WTC11 (cell line): ENCODE results near the gene SLC41A3. TPM values are rescaled to one million over a fixed set of nuclear protein-coding genes. Genes with fewer than 3 reads are reported as not detected.

Experiments
- ATAC-seq: fragments of 200-7000 bp; cut with Tn5 transposase; 2 replicates; pipeline ENCODE4 v1.10.0; 2021; ENCODE audit warnings: mild to moderate bottlenecking, moderate library complexity
- CTCF ChIA-PET: fragments of 300-600 bp; sonication (Branson Sonifier 250); formaldehyde crosslinking; loops from one replicate; lab custom pipeline; 2021; ENCODE audit warnings: antibody characterized with exemption; lab: Charles Lee
- POLR2A ChIA-PET: fragments of 350-600 bp; sonication (Branson Sonifier 250); formaldehyde crosslinking; loops from one replicate; lab custom pipeline; 2021; ENCODE audit warnings: antibody characterized with exemption; lab: Charles Lee
- DNase-seq: peaks from one replicate; pipeline ENCODE4 v3.0.0; 2021; ENCODE audit warnings: low spot score
- H3K27ac Mint-ChIP-seq: 2 replicates; pipeline ENCODE4 v1.8.0; 2021; ENCODE audit warnings: mixed read lengths
- H3K27me3 Mint-ChIP-seq: 2 replicates; pipeline ENCODE4 v1.8.0; 2021; ENCODE audit warnings: low read depth, mild to moderate bottlenecking, moderate library complexity, mixed read lengths
- H3K36me3 Mint-ChIP-seq: 2 replicates; pipeline ENCODE4 v1.8.0; 2021; ENCODE audit warnings: mixed read lengths
- H3K4me1 Mint-ChIP-seq: 2 replicates; pipeline ENCODE4 v1.8.0; 2022; ENCODE audit warnings: mixed read lengths
- H3K4me3 Mint-ChIP-seq: 2 replicates; pipeline ENCODE4 v1.8.0; 2021; ENCODE audit warnings: mild to moderate bottlenecking, moderate library complexity, mixed read lengths
- H3K9me3 Mint-ChIP-seq: 2 replicates; pipeline ENCODE4 v1.8.0; 2021; ENCODE audit warnings: mixed read lengths
- AFF4 ChIP-seq: sonication (generic); formaldehyde crosslinking; IDR thresholded peaks from 2 replicates; pipeline ENCODE4 v1.8.1; 2023; ENCODE audit warnings: mild to moderate bottlenecking, missing genetic modification reagents, borderline replicate concordance
- AR ChIP-seq: fragments of 250-450 bp; sonication (Bioruptor Pico); IDR thresholded peaks from 2 replicates; pipeline ENCODE4 v1.9.0; 2021; ENCODE audit warnings: mild to moderate bottlenecking
- CBFB ChIP-seq: sonication (generic); formaldehyde crosslinking; IDR thresholded peaks from 2 replicates; pipeline ENCODE4 v1.8.1; 2022; ENCODE audit warnings: mild to moderate bottlenecking, low read depth, missing genetic modification reagents
- CDX4 ChIP-seq: fragments of 250-450 bp; sonication (Bioruptor Pico); IDR thresholded peaks from 2 replicates; pipeline ENCODE4 v1.9.0; 2021; ENCODE audit warnings: moderate library complexity, mild to moderate bottlenecking, inconsistent platforms, borderline replicate concordance
- CREB1 ChIP-seq: sonication (generic); formaldehyde crosslinking; IDR thresholded peaks from 2 replicates; pipeline ENCODE4 v1.8.0; 2023; ENCODE audit warnings: mild to moderate bottlenecking, missing genetic modification reagents
- E2F5 ChIP-seq: sonication (generic); formaldehyde crosslinking; IDR thresholded peaks from 2 replicates; pipeline ENCODE4 v1.8.1; 2022; ENCODE audit warnings: mild to moderate bottlenecking, moderate library complexity, missing genetic modification reagents
- ELF4 ChIP-seq: sonication (generic); formaldehyde crosslinking; IDR thresholded peaks from 2 replicates; pipeline ENCODE4 v1.8.1; 2022; ENCODE audit warnings: low read depth, mild to moderate bottlenecking, moderate library complexity, missing genetic modification reagents
- ESRRA ChIP-seq: sonication (generic); formaldehyde crosslinking; IDR thresholded peaks from 2 replicates; pipeline ENCODE4 v1.8.1; 2022; ENCODE audit warnings: mild to moderate bottlenecking, missing genetic modification reagents, borderline replicate concordance
- FOXJ3 ChIP-seq: sonication (generic); formaldehyde crosslinking; IDR thresholded peaks from 2 replicates; pipeline ENCODE4 v1.9.0; 2021; ENCODE audit warnings: missing genetic modification reagents, mild to moderate bottlenecking, borderline replicate concordance
- MAX ChIP-seq: sonication (generic); formaldehyde crosslinking; IDR thresholded peaks from 2 replicates; pipeline ENCODE4 v1.8.0; 2022; ENCODE audit warnings: mild to moderate bottlenecking, missing genetic modification reagents
- MLX ChIP-seq: sonication (generic); formaldehyde crosslinking; IDR thresholded peaks from 2 replicates; pipeline ENCODE4 v1.8.1; 2023; ENCODE audit warnings: mild to moderate bottlenecking, missing genetic modification reagents, moderate library complexity
- NR1H2 ChIP-seq: sonication (generic); formaldehyde crosslinking; IDR thresholded peaks from 2 replicates; pipeline ENCODE4 v1.9.0; 2021; ENCODE audit warnings: mild to moderate bottlenecking, moderate library complexity, missing genetic modification reagents
- OVOL2 ChIP-seq: fragments of 250-450 bp; sonication (Bioruptor Pico); IDR thresholded peaks from 2 replicates; pipeline ENCODE4 v1.9.0; 2021; ENCODE audit warnings: mild to moderate bottlenecking, borderline replicate concordance
- PREB ChIP-seq: sonication (generic); formaldehyde crosslinking; IDR thresholded peaks from 2 replicates; pipeline ENCODE4 v1.8.1; 2022; ENCODE audit warnings: mild to moderate bottlenecking, missing genetic modification reagents, moderate library complexity, borderline replicate concordance
- SOX15 ChIP-seq: fragments of 250-450 bp; sonication (Bioruptor Pico); IDR thresholded peaks from 2 replicates; pipeline ENCODE4 v1.9.0; 2021; ENCODE audit warnings: mild to moderate bottlenecking
- STAT6 ChIP-seq: sonication (generic); formaldehyde crosslinking; conservative IDR thresholded peaks from 2 replicates; pipeline ENCODE4 v1.8.1; 2023; ENCODE audit warnings: mild to moderate bottlenecking, low read depth, missing genetic modification reagents, moderate library complexity
- ZBTB43 ChIP-seq: sonication (generic); formaldehyde crosslinking; IDR thresholded peaks from 2 replicates; pipeline ENCODE4 v1.8.1; 2023; ENCODE audit warnings: mild to moderate bottlenecking, missing genetic modification reagents
- ZNF232 ChIP-seq: sonication (generic); formaldehyde crosslinking; IDR thresholded peaks from 2 replicates; pipeline ENCODE4 v1.8.0; 2022; ENCODE audit warnings: mild to moderate bottlenecking, missing genetic modification reagents
- ZNF423 ChIP-seq: fragments of 250-450 bp; sonication (Bioruptor Pico); IDR thresholded peaks from 2 replicates; pipeline ENCODE4 v2.1.2; 2022; ENCODE audit warnings: mild to moderate bottlenecking, moderate library complexity
- total RNA-seq: library from RNA; stranded (reverse); gene quantifications from 3 replicates; pipeline ENCODE4 v1.2.3, GENCODE V29; 2021

Gene SLC41A3
- total RNA-seq, 1 experiment from 2014 or later = 28.4 TPM

- TF ChIP-seq PREB (CRISPR knock-in tag) (no peak), SOX15 (no peak), CDX4 (CRISPR knock-in tag) (no peak), E2F5 (no peak)
These were observed 47.8 kb downstream of the SLC41A3 start (continued) for GRCh38 chr3:126036056-126036549.

- CTCF ChIA-PET = no interaction called here
- TF ChIP-seq AR (CRISPR knock-in tag) (no peak), ZBTB43 (CRISPR knock-in tag) (no peak), ESRRA (CRISPR knock-in tag) (no peak), NR1H2 (no peak), MLX (CRISPR knock-in tag) (no peak), FOXJ3 (CRISPR knock-in tag) (no peak), AFF4 (CRISPR knock-in tag) (no peak), STAT6 (CRISPR knock-in tag) (no peak), CBFB (CRISPR knock-in tag) (no peak), ZNF423 (CRISPR knock-in tag) (no peak), CDX4 (CRISPR knock-in tag) (no peak), OVOL2 (no peak), MAX (no peak), ZNF232 (CRISPR knock-in tag) (no peak), CREB1 (CRISPR knock-in tag) (no peak), ELF4 (CRISPR knock-in tag) (no peak)
These were observed 48.4 kb downstream of the SLC41A3 start for GRCh38 chr3:126035362-126036050.

More at GRCh38 chr3:126035362-126036050, 48.4 kb downstream of the SLC41A3 start:
- H3K4me1 Mint-ChIP-seq = peaks cover 11% of the 10 kb centered on the region
- no peak overlapping the region for H3K27ac Mint-ChIP-seq
- H3K36me3 Mint-ChIP-seq = peaks cover 29% of the 10 kb centered on the region
- ATAC-seq (no peak), DNase-seq (no peak)
- no peak overlapping the region for H3K4me3 Mint-ChIP-seq
- POLR2A ChIA-PET = no interaction called here
- H3K9me3 Mint-ChIP-seq = peaks cover 36% of the 10 kb centered on the region
- peaks cover 15% of the 10 kb centered on the region for H3K27me3 Mint-ChIP-seq
